ENCODE measurements around the gene METRNL. TPM values are rescaled to one million over a fixed set of nuclear protein-coding genes. Genes with fewer than 3 reads are reported as not detected.
A peak's percentile ranks its signal among the peaks of the same experiment; 100 is the strongest.

METRNL gene
- total RNA-seq, 1 experiment from 2014 or later = 44.6 TPM

DNA sequence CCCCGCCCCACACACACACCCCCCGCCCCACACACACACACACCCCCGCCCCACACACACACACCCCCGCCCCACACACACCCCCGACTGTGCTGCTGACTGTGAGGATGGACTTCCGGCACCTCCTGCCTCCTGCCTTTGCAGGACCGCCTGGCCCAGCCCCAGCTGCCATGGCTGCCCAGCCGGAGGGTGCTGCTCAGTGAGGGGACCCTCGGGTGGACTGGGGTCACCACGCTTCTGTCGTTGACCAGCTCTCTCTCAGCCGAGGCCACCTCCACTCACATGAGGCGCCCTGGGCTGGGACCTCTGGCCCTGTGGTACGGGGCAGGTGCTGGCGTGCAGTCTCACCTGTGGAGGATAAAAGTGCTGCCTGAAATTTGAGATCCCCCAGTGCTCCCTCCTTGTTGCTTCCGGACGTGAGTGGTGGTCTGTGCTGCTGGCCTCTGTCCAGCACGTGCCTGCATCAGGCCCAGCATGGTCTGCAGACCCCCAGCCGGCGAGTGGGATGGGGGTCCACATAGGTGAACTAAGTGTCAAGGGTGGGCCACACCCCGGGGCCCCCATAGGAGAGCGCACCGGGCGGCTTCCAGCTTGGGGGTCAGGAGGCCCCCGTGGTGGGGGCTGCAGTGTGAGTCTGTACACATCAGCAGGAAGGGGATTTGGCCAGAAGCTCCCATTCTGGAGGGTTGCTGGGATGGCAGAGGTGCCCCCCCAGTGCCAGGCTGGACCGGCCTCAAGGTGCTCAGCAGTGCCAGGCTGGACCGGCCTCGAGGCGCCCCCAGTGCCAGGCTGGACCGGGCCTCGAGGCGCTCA lies 11.2 kb downstream of the METRNL start:
- no TSS peak for BruUV-seq (replicated peaks)
- no peaks in the 10 kb centered on the region for H3K9me2 ChIP-seq (ENCODE audit: insufficient read depth)
- no peaks in the 10 kb centered on the region for H3K9me3 ChIP-seq (ENCODE audit: insufficient read depth, low read depth)
- DNase-seq = no peak
- POLR2A ChIA-PET (ENCODE audit: unreplicated experiment) = no interaction called here
- no peaks in the 10 kb centered on the region for H4K20me1 ChIP-seq (ENCODE audit: insufficient read depth)
- H3K27me3 ChIP-seq (ENCODE audit: insufficient read depth, low read depth) = no peaks in the 10 kb centered on the region
- intact Hi-C loops (cut with micrococcal nuclease; ENCODE audit: unreplicated experiment) = no loop called here
- peak overlapping the region; percentile 51; the same call in 1 of the 2 replicates for H3K4me3 ChIP-seq
- CTCF ChIA-PET = no interaction called here
- peak overlapping the region; percentile 94 for H3K4me2 ChIP-seq
- H3K79me2 ChIP-seq (ENCODE audit: low read depth) = peaks cover 37% of the 10 kb centered on the region
- H3K36me3 ChIP-seq (ENCODE audit: low read depth) = no peaks in the 10 kb centered on the region
- TF ChIP-seq, protein P1, sequence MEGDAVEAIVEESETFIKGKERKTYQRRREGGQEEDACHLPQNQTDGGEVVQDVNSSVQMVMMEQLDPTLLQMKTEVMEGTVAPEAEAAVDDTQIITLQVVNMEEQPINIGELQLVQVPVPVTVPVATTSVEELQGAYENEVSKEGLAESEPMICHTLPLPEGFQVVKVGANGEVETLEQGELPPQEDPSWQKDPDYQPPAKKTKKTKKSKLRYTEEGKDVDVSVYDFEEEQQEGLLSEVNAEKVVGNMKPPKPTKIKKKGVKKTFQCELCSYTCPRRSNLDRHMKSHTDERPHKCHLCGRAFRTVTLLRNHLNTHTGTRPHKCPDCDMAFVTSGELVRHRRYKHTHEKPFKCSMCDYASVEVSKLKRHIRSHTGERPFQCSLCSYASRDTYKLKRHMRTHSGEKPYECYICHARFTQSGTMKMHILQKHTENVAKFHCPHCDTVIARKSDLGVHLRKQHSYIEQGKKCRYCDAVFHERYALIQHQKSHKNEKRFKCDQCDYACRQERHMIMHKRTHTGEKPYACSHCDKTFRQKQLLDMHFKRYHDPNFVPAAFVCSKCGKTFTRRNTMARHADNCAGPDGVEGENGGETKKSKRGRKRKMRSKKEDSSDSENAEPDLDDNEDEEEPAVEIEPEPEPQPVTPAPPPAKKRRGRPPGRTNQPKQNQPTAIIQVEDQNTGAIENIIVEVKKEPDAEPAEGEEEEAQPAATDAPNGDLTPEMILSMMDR (conservative IDR thresholded peaks at IDR 0.05) = no peak
- no peak for TF ChIP-seq EZH2 (IDR thresholded peaks at IDR 0.05; ENCODE audit: low read depth)
- no peak overlapping the region for H2AFZ ChIP-seq
- peaks cover 40% of the 10 kb centered on the region for H3K4me1 ChIP-seq (replicated peaks; ENCODE audit: insufficient read depth)
- H3F3A ChIP-seq (ENCODE audit: insufficient read depth, low read depth) = peaks cover 15% of the 10 kb centered on the region
- H3K27ac ChIP-seq = peak overlapping the region; percentile 100

DNA sequence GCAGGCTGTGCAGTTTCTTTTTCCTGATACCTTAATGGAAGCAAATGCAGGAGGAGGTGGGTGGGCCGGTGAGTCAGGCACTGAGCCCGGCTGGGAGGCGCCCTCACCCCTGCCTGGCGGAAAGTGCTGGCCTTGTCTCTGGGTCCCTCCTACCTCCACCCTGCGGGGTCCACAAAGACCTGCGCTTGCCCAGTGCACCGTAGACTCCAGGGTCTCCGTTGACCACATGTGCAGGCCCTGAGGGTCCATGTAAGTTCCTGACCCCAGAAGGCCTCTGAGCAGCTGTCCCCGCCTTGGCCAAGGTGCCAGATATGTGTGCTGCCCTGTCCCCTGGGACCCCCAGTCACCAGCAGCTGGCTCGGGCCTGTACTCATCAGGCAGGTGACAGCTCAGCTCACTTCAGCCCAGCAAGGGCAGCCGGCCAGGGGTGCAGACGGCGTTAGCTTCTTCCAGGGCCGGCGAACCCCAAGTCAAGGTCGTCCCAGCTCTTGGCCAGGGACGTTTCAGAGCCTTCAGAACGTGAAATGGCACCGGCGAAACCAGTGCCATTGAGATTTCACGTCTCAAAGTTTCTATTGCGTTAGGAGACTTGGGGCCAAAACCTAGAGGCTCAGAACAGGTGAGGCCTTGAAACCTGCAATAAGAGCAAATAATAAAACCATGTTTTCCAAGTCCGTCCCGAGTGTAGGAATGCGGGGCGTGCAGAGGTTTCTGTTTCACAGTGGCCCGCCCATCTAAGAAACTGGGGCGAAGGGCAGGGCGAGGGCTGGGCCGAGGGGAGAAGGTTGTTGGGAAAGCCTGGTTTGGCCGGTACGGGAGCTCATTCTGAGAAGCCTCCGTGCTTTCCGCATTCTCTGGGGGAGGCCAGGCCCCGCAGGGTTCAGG lies 12.1 kb downstream of the METRNL start:
- intact Hi-C loops (cut with micrococcal nuclease; ENCODE audit: unreplicated experiment) = no loop called here
- POLR2A ChIA-PET (ENCODE audit: unreplicated experiment) = interaction anchor here (0.6 kb wide), 1 partner anchor 42 kb away, joined by 3 read pairs; no protein-coding TSS in a partner anchor
- Histone ChIP-seq H4K20me1 (ENCODE audit: insufficient read depth) (no peaks in the 10 kb centered on the region), H3K36me3 (ENCODE audit: low read depth) (no peaks in the 10 kb centered on the region), H3K79me2 (ENCODE audit: low read depth) (peaks cover 30% of the 10 kb centered on the region), H3K27me3 (ENCODE audit: insufficient read depth, low read depth) (no peaks in the 10 kb centered on the region), H3K27ac (peak overlapping the region; percentile 100), H3K4me3 (peak overlapping the region; percentile 51; the same call in 1 of the 2 replicates), H3K9me2 (ENCODE audit: insufficient read depth) (no peaks in the 10 kb centered on the region), H3K9me3 (ENCODE audit: insufficient read depth, low read depth) (no peaks in the 10 kb centered on the region), H2AFZ (0 out of 2 replicates have a peak overlapping the region, but pooled peaks have one; percentile 19), H3K4me1 (replicated peaks; ENCODE audit: insufficient read depth) (peaks cover 41% of the 10 kb centered on the region), H3F3A (ENCODE audit: insufficient read depth, low read depth) (peaks cover 15% of the 10 kb centered on the region), H3K4me2 (peak overlapping the region; percentile 94)
- TSS peak; percentile 92 for BruUV-seq (replicated peaks)
- CTCF ChIA-PET = no interaction called here
- DNase-seq = peak; percentile 86 to 88
- no peak for TF ChIP-seq EZH2 (IDR thresholded peaks at IDR 0.05; ENCODE audit: low read depth)

DNA sequence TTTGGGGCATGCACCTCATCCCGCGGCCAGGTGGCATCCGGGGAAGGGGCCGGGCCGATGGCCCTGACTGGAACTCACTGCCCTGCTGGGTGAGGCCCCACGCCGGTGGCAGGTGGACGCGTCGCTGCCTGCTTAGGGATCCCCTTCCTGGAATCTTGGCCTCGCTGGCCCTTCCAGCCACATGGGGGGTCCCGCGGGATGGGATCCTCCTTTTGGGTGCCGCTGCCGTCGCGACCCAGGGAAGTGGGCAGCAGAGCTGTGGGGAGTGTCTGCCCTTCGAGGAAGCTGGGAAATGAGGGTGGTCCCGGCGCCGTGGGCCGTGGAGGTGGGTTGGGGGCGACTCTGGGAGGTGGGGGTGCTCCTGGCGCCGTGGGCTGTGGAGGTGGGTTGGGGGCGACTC lies 12.8 kb downstream of the METRNL start:
- Histone ChIP-seq H3K9me3 (ENCODE audit: insufficient read depth, low read depth) (no peaks in the 10 kb centered on the region), H3K9me2 (ENCODE audit: insufficient read depth) (no peaks in the 10 kb centered on the region), H3K36me3 (ENCODE audit: low read depth) (no peaks in the 10 kb centered on the region), H3K27me3 (ENCODE audit: insufficient read depth, low read depth) (no peaks in the 10 kb centered on the region), H3F3A (ENCODE audit: insufficient read depth, low read depth) (peaks cover 15% of the 10 kb centered on the region), H4K20me1 (ENCODE audit: insufficient read depth) (no peaks in the 10 kb centered on the region), H3K4me3 (peak overlapping the region; percentile 51; the same call in 1 of the 2 replicates), H2AFZ (no peak overlapping the region), H3K4me1 (replicated peaks; ENCODE audit: insufficient read depth) (peaks cover 48% of the 10 kb centered on the region), H3K4me2 (peak overlapping the region; percentile 94), H3K27ac (peak overlapping the region; percentile 100), H3K79me2 (ENCODE audit: low read depth) (peaks cover 23% of the 10 kb centered on the region)
- DNase-seq = no peak
- TF ChIP-seq, protein P1 (conservative IDR thresholded peaks at IDR 0.05) = no peak
- no peak for TF ChIP-seq EZH2 (IDR thresholded peaks at IDR 0.05; ENCODE audit: low read depth)
- ChIA-PET CTCF (no interaction called here), POLR2A (ENCODE audit: unreplicated experiment) (interaction anchor here (0.6 kb wide), 1 partner anchor 41 kb away, joined by 3 read pairs; no protein-coding TSS in a partner anchor)
- no TSS peak for BruUV-seq (replicated peaks)
- intact Hi-C loops (cut with micrococcal nuclease; ENCODE audit: unreplicated experiment) = no loop called here

Measured in PC-9 (cell line).